GM23338 (cell line): ENCODE results near the gene DCP1B. TPM values are rescaled to one million over a fixed set of nuclear protein-coding genes. Genes with fewer than 3 reads are reported as not detected.

Experiments
- ATAC-seq: fragments of 200-7000 bp; cut with Tn5 transposase; 3 replicates; pipeline ENCODE4 v1.9.1; 2020
- DNase-seq: peaks from one replicate; pipeline ENCODE4 v3.0.0-alpha.2; 2015; ENCODE audit warnings: low spot score
- H2AFZ ChIP-seq: fragments of 200-600 bp; sonication (generic); 2 replicates; pipeline ENCODE4 v1.8.0; 2016; ENCODE audit warnings: antibody characterized with exemption, mild to moderate bottlenecking, moderate library complexity
- H3F3A ChIP-seq: fragments of 200-600 bp; sonication (generic); replicated peaks from 2 replicates; pipeline ENCODE4 v1.8.0; 2017; ENCODE audit warnings: antibody characterized with exemption, mixed run types, low read depth
- H3K27ac ChIP-seq: fragments of 200-600 bp; sonication (generic); 2 replicates; pipeline ENCODE4 v1.6.1; 2016; ENCODE audit warnings: low read depth
- H3K27me3 ChIP-seq: fragments of 200-600 bp; sonication (generic); 2 replicates; pipeline ENCODE4 v1.8.0; 2016; ENCODE audit warnings: mild to moderate bottlenecking, mixed run types, moderate library complexity; ENCODE audit not compliant: insufficient read depth
- H3K36me3 ChIP-seq: fragments of 200-600 bp; sonication (generic); 2 replicates; pipeline ENCODE4 v1.8.0; 2016; ENCODE audit warnings: mild to moderate bottlenecking; ENCODE audit not compliant: insufficient read depth
- H3K4me1 ChIP-seq: fragments of 200-600 bp; sonication (generic); 2 replicates; pipeline ENCODE4 v1.8.0; 2016; ENCODE audit warnings: mild to moderate bottlenecking, moderate library complexity; ENCODE audit not compliant: insufficient read depth
- H3K4me2 ChIP-seq: fragments of 200-600 bp; sonication (generic); 2 replicates; pipeline ENCODE4 v1.7.1; 2017; ENCODE audit warnings: mixed run types
- H3K4me3 ChIP-seq: fragments of 200-600 bp; sonication (generic); 2 replicates; pipeline ENCODE4 v1.6.1; 2016; ENCODE audit warnings: mixed run types
- H3K79me2 ChIP-seq: fragments of 200-600 bp; sonication (generic); replicated peaks from 2 replicates; pipeline ENCODE4 v1.8.0; 2017; ENCODE audit warnings: mild to moderate bottlenecking; ENCODE audit not compliant: insufficient read depth
- H3K9me2 ChIP-seq: fragments of 200-600 bp; sonication (generic); 2 replicates; pipeline ENCODE4 v1.8.0; 2017; ENCODE audit not compliant: insufficient read depth
- H4K20me1 ChIP-seq: fragments of 200-600 bp; sonication (generic); replicated peaks from 2 replicates; pipeline ENCODE4 v1.8.0; 2017; ENCODE audit warnings: mild to moderate bottlenecking; ENCODE audit not compliant: insufficient read depth
- H3K27ac Mint-ChIP-seq: 2 replicates; pipeline ENCODE4 v1.8.0; 2020; ENCODE audit warnings: inconsistent platforms, mild to moderate bottlenecking, moderate library complexity, mixed read lengths
- H3K27me3 Mint-ChIP-seq: 3 replicates; pipeline ENCODE4 v1.8.0; 2022; ENCODE audit warnings: low read depth, mild to moderate bottlenecking, moderate library complexity, mixed read lengths, inconsistent platforms; ENCODE audit not compliant: insufficient read depth, poor library complexity
- H3K36me3 Mint-ChIP-seq: 3 replicates; pipeline ENCODE4 v1.8.0; 2021; ENCODE audit warnings: low read depth, mild to moderate bottlenecking, inconsistent platforms, moderate library complexity, mixed read lengths
- H3K4me1 Mint-ChIP-seq: 3 replicates; pipeline ENCODE4 v1.8.0; 2020; ENCODE audit warnings: mild to moderate bottlenecking, inconsistent platforms, mixed read lengths
- H3K4me3 Mint-ChIP-seq: 3 replicates; pipeline ENCODE4 v1.8.0; 2021; ENCODE audit warnings: moderate library complexity, mild to moderate bottlenecking, inconsistent platforms, mixed read lengths
- H3K9me3 Mint-ChIP-seq: 3 replicates; pipeline ENCODE4 v1.8.0; 2020; ENCODE audit warnings: moderate library complexity, mild to moderate bottlenecking, inconsistent platforms, mixed read lengths
- CREB1 ChIP-seq: fragments of 250-450 bp; sonication (Bioruptor Pico); IDR thresholded peaks from 2 replicates; pipeline ENCODE4 v1.5.0; 2020; ENCODE audit warnings: low read depth, mild to moderate bottlenecking, moderate library complexity
- EZH2 ChIP-seq: fragments of 200-600 bp; sonication (generic); IDR thresholded peaks from one replicate; pipeline ENCODE4 v1.8.0; 2017; ENCODE audit warnings: antibody characterized with exemption, mild to moderate bottlenecking, low read depth; ENCODE audit not compliant: unreplicated experiment
- JUNB ChIP-seq: IDR thresholded peaks from one replicate; pipeline ENCODE4 v1.6.1; 2016; ENCODE audit warnings: antibody characterized with exemption; ENCODE audit not compliant: unreplicated experiment
- ZNF114 ChIP-seq: fragments of 250-450 bp; sonication (Bioruptor Pico); IDR thresholded peaks from 2 replicates; pipeline ENCODE4 v1.5.0; 2020; ENCODE audit warnings: mild to moderate bottlenecking, moderate library complexity
- ZNF331 ChIP-seq: fragments of 250-450 bp; sonication (Bioruptor Pico); IDR thresholded peaks from 2 replicates; pipeline ENCODE4 v1.5.0; 2020; ENCODE audit warnings: low read depth, mild to moderate bottlenecking, moderate library complexity
- polyA plus RNA-seq: library from polyadenylated mRNA; unstranded; fragments of >200 nt; fragmentation: Nextera tagmentation; extraction: Ambion mirVana; gene quantifications from 2 replicates; pipeline ENCODE4 v1.2.1, GENCODE V29; 2016
- total RNA-seq: library from RNA; depleted of rRNA; stranded (reverse); fragments of >200 nt; shearing (Covaris generic); gene quantifications from 2 replicates; pipeline ENCODE4 v1.2.3, GENCODE V29; 2014
- TF ChIP-seq, protein P1 (sequence below): IDR thresholded peaks from 2 replicates; pipeline ENCODE4 v1.6.1; 2016; ENCODE audit warnings: antibody characterized with exemption
- TF ChIP-seq, protein P2 (sequence below), 2 experiments: fragments of 200-600 bp in 1 of 2; sonication (generic) in 1 of 2; conservative IDR thresholded peaks; 2 replicates each; pipeline versions ENCODE4 v1.5.1 to v1.6.1; 2016 to 2017; ENCODE audit warnings: antibody characterized with exemption in 2 of 2, low read depth in 2 of 2, mild to moderate bottlenecking in 2 of 2, moderate library complexity in 1 of 2
- TF ChIP-seq, protein P3 (sequence below): IDR thresholded peaks from one replicate; pipeline ENCODE4 v1.6.1; 2018; ENCODE audit warnings: antibody characterized with exemption; ENCODE audit not compliant: unreplicated experiment

The DCP1B gene
- total and polyA plus RNA-seq, 2 experiments from 2014 or later, result 24.4 to 29.8 TPM

DNA sequence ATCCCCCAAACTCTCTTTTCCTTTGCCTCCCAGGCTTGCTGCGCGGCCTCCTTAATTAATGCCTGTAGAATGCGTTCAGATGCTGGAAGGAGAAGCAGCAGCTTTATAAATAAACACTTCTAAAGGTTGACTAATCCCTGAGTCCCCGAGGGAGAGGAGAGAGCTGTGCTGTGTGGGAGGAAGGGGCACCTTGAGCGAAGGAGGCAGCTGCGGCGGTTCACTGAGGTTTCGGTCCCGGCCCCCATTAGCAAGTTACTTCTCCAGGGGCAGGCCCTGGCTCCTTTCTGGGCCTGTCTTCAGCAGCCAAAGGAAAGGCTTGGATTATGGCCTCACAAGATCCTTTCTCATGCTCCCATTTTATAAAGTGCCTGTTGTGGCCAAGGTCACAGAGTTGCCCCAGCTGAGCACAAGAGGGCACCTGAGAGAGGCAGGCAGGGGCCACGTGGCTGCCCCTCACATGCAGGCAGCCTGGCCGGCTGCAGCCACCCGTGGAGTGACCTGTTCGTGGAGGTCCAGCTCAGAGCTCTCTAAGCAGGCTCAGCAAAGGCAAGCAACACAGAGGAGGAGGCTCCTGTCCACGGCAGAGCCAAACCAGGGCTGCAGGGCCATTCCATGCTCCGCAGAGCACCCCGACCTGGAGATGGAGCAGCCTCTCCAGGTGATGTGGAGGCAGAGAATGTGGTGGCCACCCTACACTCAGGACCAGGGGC lies 70.8 kb downstream of the DCP1B start:
- Histone ChIP-seq H3K36me3 (0 out of 2 replicates have a peak, but pooled peaks cover 5% of the 10 kb centered on the region), H3K4me3 (no peak overlapping the region), H3K27ac (no peak overlapping the region), H3K4me2 (no peak overlapping the region), H3K79me2 (no peaks in the 10 kb centered on the region), H3K27me3 (no peaks in the 10 kb centered on the region), H3K4me1 (no peaks in the 10 kb centered on the region), H4K20me1 (no peaks in the 10 kb centered on the region), H2AFZ (no peak overlapping the region), H3K9me2 (no peaks in the 10 kb centered on the region), H3F3A (peaks cover 4% of the 10 kb centered on the region; the same call in 1 of the 2 replicates)
- DNase-seq, result no peak
- H3K27me3 Mint-ChIP-seq, result peaks cover 10% of the 10 kb centered on the region
- no peak overlapping the region for H3K4me3 Mint-ChIP-seq
- H3K36me3 Mint-ChIP-seq, result no peaks in the 10 kb centered on the region
- TF ChIP-seq JUNB, result no peak
- TF ChIP-seq EZH2, result no peak
- TF ChIP-seq ZNF114 (CRISPR knock-in tag), result no peak
- TF ChIP-seq CREB1, result no peak
- TF ChIP-seq, protein P1, sequence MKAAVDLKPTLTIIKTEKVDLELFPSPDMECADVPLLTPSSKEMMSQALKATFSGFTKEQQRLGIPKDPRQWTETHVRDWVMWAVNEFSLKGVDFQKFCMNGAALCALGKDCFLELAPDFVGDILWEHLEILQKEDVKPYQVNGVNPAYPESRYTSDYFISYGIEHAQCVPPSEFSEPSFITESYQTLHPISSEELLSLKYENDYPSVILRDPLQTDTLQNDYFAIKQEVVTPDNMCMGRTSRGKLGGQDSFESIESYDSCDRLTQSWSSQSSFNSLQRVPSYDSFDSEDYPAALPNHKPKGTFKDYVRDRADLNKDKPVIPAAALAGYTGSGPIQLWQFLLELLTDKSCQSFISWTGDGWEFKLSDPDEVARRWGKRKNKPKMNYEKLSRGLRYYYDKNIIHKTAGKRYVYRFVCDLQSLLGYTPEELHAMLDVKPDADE, result no peak
- TF ChIP-seq ZNF331 (CRISPR knock-in tag), result no peak
- TF ChIP-seq, protein P2, sequence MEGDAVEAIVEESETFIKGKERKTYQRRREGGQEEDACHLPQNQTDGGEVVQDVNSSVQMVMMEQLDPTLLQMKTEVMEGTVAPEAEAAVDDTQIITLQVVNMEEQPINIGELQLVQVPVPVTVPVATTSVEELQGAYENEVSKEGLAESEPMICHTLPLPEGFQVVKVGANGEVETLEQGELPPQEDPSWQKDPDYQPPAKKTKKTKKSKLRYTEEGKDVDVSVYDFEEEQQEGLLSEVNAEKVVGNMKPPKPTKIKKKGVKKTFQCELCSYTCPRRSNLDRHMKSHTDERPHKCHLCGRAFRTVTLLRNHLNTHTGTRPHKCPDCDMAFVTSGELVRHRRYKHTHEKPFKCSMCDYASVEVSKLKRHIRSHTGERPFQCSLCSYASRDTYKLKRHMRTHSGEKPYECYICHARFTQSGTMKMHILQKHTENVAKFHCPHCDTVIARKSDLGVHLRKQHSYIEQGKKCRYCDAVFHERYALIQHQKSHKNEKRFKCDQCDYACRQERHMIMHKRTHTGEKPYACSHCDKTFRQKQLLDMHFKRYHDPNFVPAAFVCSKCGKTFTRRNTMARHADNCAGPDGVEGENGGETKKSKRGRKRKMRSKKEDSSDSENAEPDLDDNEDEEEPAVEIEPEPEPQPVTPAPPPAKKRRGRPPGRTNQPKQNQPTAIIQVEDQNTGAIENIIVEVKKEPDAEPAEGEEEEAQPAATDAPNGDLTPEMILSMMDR (conservative IDR thresholded peaks at IDR 0.05; ENCODE audit: low read depth in 2 of 2), result peak in 1 of 2 experiments; percentile 31; a peak in 2 of 4 replicates
- TF ChIP-seq, protein P3, sequence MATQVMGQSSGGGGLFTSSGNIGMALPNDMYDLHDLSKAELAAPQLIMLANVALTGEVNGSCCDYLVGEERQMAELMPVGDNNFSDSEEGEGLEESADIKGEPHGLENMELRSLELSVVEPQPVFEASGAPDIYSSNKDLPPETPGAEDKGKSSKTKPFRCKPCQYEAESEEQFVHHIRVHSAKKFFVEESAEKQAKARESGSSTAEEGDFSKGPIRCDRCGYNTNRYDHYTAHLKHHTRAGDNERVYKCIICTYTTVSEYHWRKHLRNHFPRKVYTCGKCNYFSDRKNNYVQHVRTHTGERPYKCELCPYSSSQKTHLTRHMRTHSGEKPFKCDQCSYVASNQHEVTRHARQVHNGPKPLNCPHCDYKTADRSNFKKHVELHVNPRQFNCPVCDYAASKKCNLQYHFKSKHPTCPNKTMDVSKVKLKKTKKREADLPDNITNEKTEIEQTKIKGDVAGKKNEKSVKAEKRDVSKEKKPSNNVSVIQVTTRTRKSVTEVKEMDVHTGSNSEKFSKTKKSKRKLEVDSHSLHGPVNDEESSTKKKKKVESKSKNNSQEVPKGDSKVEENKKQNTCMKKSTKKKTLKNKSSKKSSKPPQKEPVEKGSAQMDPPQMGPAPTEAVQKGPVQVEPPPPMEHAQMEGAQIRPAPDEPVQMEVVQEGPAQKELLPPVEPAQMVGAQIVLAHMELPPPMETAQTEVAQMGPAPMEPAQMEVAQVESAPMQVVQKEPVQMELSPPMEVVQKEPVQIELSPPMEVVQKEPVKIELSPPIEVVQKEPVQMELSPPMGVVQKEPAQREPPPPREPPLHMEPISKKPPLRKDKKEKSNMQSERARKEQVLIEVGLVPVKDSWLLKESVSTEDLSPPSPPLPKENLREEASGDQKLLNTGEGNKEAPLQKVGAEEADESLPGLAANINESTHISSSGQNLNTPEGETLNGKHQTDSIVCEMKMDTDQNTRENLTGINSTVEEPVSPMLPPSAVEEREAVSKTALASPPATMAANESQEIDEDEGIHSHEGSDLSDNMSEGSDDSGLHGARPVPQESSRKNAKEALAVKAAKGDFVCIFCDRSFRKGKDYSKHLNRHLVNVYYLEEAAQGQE, result no peak
- ATAC-seq, result peak; percentile 56
- no peak overlapping the region for H3K27ac Mint-ChIP-seq
- H3K4me1 Mint-ChIP-seq, result no peaks in the 10 kb centered on the region; the same call in 2 of the 3 replicates
- no peaks in the 10 kb centered on the region for H3K9me3 Mint-ChIP-seq
